Liver (tissue), 3 donors: ENCODE results near the gene MDP1.
"Not testable (repeated sequence)": the region's sequence is repeated elsewhere in the genome, so short reads cannot be mapped to it uniquely, and the experiment has no call there.

Source experiments
- EGR1 ChIP-seq, 2 donors: IDR thresholded peaks; 2 replicates each; pipeline ENCODE4 v1.6.1; 2016 to 2018; ENCODE audit warnings: antibody characterized with exemption in 2 of 2, low read depth in 2 of 2
- FOXA1 ChIP-seq: IDR thresholded peaks from 2 replicates; pipeline ENCODE4 v1.6.1; 2016; ENCODE audit warnings: antibody characterized with exemption
- GABPA ChIP-seq, 2 donors: IDR thresholded peaks in 1 of 2; conservative IDR thresholded peaks in 1 of 2; 2 replicates each; pipeline ENCODE4 v1.6.1; 2016; ENCODE audit warnings: antibody characterized with exemption in 2 of 2, mild to moderate bottlenecking in 1 of 2, moderate library complexity in 1 of 2
- RAD21 ChIP-seq, 2 donors: IDR thresholded peaks; 2 replicates each; pipeline ENCODE4 v1.6.1; 2016; ENCODE audit warnings: antibody characterized with exemption in 2 of 2, mild to moderate bottlenecking in 2 of 2
- RXRA ChIP-seq, 2 donors: IDR thresholded peaks; 2 replicates each; pipeline ENCODE4 v1.6.1; 2017 to 2018; ENCODE audit warnings: antibody characterized with exemption in 2 of 2, mild to moderate bottlenecking in 1 of 2
- SP1 ChIP-seq: IDR thresholded peaks from 2 replicates; pipeline ENCODE4 v1.6.1; 2018; ENCODE audit warnings: antibody characterized with exemption, mild to moderate bottlenecking
- TAF1 ChIP-seq: conservative IDR thresholded peaks from 2 replicates; pipeline ENCODE4 v1.6.1; 2016; ENCODE audit warnings: antibody characterized with exemption, mild to moderate bottlenecking
- TF ChIP-seq, protein P1 (sequence below): fragments of 150-350 bp; IDR thresholded peaks from 2 replicates; pipeline ENCODE4 v1.5.1; 2017; ENCODE audit warnings: improper control_type of control experiment, low read depth, low read length; ENCODE audit not compliant: missing input control
- TF ChIP-seq, protein P2 (sequence below): IDR thresholded peaks from 2 replicates; pipeline ENCODE4 v1.6.1; 2016; ENCODE audit warnings: antibody characterized with exemption, mild to moderate bottlenecking
- TF ChIP-seq, protein P3 (sequence below): IDR thresholded peaks from 2 replicates; pipeline ENCODE4 v1.6.1; 2016; ENCODE audit warnings: antibody characterized with exemption
- TF ChIP-seq, protein P4 (sequence below): IDR thresholded peaks from 2 replicates; pipeline ENCODE4 v1.6.1; 2016; ENCODE audit warnings: antibody characterized with exemption
- donor health status: healthy.
- donor health status: healthy.

DNA sequence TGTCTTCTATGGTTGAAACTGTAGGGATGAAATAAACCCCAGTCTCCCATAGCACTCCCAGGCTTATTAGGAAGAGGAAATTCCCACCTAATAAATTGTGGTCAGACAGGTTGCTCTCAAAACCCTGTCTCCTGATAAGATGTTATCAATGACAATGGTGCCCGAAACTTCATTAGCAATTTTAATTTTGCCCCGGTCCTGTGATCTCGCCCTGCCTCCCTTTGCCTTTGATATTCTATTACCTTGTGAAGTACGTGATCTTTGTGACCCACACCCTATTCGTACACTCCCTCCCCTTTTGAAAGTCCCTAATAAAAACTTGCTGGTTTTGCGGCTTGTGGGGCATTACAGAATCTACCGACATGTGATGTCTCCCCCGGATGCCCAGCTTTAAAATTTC lies 13.3 kb downstream of the MDP1 start:
- TF ChIP-seq, protein P1, sequence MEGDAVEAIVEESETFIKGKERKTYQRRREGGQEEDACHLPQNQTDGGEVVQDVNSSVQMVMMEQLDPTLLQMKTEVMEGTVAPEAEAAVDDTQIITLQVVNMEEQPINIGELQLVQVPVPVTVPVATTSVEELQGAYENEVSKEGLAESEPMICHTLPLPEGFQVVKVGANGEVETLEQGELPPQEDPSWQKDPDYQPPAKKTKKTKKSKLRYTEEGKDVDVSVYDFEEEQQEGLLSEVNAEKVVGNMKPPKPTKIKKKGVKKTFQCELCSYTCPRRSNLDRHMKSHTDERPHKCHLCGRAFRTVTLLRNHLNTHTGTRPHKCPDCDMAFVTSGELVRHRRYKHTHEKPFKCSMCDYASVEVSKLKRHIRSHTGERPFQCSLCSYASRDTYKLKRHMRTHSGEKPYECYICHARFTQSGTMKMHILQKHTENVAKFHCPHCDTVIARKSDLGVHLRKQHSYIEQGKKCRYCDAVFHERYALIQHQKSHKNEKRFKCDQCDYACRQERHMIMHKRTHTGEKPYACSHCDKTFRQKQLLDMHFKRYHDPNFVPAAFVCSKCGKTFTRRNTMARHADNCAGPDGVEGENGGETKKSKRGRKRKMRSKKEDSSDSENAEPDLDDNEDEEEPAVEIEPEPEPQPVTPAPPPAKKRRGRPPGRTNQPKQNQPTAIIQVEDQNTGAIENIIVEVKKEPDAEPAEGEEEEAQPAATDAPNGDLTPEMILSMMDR, result not testable (repeated sequence)
- TF ChIP-seq FOXA1; RXRA (IDR thresholded peaks at IDR 0.05); TAF1; SP1; GABPA (IDR thresholded peaks at IDR 0.05 in 1 of 2, conservative IDR thresholded peaks at IDR 0.05 in 1 of 2); EGR1 (IDR thresholded peaks at IDR 0.05; ENCODE audit: low read depth in 2 of 2); RAD21 (IDR thresholded peaks at IDR 0.05): not testable (repeated sequence)
- TF ChIP-seq, protein P2, sequence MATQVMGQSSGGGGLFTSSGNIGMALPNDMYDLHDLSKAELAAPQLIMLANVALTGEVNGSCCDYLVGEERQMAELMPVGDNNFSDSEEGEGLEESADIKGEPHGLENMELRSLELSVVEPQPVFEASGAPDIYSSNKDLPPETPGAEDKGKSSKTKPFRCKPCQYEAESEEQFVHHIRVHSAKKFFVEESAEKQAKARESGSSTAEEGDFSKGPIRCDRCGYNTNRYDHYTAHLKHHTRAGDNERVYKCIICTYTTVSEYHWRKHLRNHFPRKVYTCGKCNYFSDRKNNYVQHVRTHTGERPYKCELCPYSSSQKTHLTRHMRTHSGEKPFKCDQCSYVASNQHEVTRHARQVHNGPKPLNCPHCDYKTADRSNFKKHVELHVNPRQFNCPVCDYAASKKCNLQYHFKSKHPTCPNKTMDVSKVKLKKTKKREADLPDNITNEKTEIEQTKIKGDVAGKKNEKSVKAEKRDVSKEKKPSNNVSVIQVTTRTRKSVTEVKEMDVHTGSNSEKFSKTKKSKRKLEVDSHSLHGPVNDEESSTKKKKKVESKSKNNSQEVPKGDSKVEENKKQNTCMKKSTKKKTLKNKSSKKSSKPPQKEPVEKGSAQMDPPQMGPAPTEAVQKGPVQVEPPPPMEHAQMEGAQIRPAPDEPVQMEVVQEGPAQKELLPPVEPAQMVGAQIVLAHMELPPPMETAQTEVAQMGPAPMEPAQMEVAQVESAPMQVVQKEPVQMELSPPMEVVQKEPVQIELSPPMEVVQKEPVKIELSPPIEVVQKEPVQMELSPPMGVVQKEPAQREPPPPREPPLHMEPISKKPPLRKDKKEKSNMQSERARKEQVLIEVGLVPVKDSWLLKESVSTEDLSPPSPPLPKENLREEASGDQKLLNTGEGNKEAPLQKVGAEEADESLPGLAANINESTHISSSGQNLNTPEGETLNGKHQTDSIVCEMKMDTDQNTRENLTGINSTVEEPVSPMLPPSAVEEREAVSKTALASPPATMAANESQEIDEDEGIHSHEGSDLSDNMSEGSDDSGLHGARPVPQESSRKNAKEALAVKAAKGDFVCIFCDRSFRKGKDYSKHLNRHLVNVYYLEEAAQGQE, result not testable (repeated sequence)
- TF ChIP-seq, protein P3, sequence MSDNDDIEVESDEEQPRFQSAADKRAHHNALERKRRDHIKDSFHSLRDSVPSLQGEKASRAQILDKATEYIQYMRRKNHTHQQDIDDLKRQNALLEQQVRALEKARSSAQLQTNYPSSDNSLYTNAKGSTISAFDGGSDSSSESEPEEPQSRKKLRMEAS, result not testable (repeated sequence)
- TF ChIP-seq, protein P4, sequence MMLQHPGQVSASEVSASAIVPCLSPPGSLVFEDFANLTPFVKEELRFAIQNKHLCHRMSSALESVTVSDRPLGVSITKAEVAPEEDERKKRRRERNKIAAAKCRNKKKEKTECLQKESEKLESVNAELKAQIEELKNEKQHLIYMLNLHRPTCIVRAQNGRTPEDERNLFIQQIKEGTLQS, result not testable (repeated sequence)
